GM12891 (cell line): Measurements from ENCODE around the gene WNK1.

Experiments
- PAX5 ChIP-seq: IDR thresholded peaks from 2 replicates; pipeline ENCODE4 v1.6.1; 2011; ENCODE audit warnings: low read length, moderate library complexity, mild to moderate bottlenecking; ENCODE audit not compliant: insufficient read depth, severe bottlenecking
- POLR2A ChIP-seq: IDR thresholded peaks from 2 replicates; pipeline ENCODE4 v1.6.1; 2011; ENCODE audit warnings: low read depth, low read length, control low read depth
- POLR2AphosphoS5 ChIP-seq: IDR thresholded peaks from 2 replicates; pipeline ENCODE4 v1.6.1; 2011; ENCODE audit warnings: low read depth, low read length, control low read depth
- SPI1 ChIP-seq: IDR thresholded peaks from 2 replicates; pipeline ENCODE4 v1.6.1; 2011; ENCODE audit warnings: low read depth, low read length, control low read depth
- TAF1 ChIP-seq: IDR thresholded peaks from 2 replicates; pipeline ENCODE4 v1.6.1; 2011; ENCODE audit warnings: low read depth, low read length, control low read depth

- TF ChIP-seq TAF1: no peak
- TF ChIP-seq POLR2A: no peak
- no peak for TF ChIP-seq PAX5
- TF ChIP-seq POLR2AphosphoS5: no peak
- no peak for TF ChIP-seq SPI1
Observed at GRCh38 chr12:903055-903454, 150.7 kb downstream of the WNK1 start.
